Measurements from ENCODE around the gene CYP2B6.

DNA sequence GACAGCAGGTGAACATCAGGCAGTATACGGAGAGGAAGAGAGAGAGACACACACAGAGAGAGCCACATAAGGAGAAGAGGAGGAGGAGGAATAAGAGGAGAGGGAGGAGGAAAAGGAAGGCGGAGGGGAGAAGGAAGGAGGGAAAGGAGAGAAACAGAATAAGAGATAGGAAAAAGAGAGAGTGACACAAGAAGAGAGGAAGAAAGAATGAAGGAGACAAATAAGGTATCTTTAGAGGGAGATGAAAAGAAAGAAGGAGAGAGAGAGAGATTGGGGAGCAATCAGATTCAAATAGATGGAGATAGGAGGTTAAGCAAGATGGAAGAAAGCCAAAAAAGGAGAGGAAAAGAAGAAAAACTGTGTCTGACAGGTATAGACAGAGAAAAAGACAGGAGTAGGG is 44.0 kb upstream of the CYP2B6 start:
- TF ChIP-seq, protein P1, sequence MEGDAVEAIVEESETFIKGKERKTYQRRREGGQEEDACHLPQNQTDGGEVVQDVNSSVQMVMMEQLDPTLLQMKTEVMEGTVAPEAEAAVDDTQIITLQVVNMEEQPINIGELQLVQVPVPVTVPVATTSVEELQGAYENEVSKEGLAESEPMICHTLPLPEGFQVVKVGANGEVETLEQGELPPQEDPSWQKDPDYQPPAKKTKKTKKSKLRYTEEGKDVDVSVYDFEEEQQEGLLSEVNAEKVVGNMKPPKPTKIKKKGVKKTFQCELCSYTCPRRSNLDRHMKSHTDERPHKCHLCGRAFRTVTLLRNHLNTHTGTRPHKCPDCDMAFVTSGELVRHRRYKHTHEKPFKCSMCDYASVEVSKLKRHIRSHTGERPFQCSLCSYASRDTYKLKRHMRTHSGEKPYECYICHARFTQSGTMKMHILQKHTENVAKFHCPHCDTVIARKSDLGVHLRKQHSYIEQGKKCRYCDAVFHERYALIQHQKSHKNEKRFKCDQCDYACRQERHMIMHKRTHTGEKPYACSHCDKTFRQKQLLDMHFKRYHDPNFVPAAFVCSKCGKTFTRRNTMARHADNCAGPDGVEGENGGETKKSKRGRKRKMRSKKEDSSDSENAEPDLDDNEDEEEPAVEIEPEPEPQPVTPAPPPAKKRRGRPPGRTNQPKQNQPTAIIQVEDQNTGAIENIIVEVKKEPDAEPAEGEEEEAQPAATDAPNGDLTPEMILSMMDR (IDR thresholded peaks at IDR 0.05; ENCODE audit: low read depth, low read length, poor library complexity, severe bottlenecking) = no peak
- no peak for TF ChIP-seq EZH2phosphoT487 (IDR thresholded peaks at IDR 0.05; ENCODE audit: borderline replicate concordance, low read length)
